ENCODE results near the gene UQCC2.

Gene UQCC2

GRCh38 chr6:33672808-33673207 is 38.7 kb downstream of the UQCC2 start:
- DNase-seq, result no peak

- no peak for DNase-seq
These were observed 39.8 kb downstream of the UQCC2 start for GRCh38 chr6:33671744-33672072.

DNA sequence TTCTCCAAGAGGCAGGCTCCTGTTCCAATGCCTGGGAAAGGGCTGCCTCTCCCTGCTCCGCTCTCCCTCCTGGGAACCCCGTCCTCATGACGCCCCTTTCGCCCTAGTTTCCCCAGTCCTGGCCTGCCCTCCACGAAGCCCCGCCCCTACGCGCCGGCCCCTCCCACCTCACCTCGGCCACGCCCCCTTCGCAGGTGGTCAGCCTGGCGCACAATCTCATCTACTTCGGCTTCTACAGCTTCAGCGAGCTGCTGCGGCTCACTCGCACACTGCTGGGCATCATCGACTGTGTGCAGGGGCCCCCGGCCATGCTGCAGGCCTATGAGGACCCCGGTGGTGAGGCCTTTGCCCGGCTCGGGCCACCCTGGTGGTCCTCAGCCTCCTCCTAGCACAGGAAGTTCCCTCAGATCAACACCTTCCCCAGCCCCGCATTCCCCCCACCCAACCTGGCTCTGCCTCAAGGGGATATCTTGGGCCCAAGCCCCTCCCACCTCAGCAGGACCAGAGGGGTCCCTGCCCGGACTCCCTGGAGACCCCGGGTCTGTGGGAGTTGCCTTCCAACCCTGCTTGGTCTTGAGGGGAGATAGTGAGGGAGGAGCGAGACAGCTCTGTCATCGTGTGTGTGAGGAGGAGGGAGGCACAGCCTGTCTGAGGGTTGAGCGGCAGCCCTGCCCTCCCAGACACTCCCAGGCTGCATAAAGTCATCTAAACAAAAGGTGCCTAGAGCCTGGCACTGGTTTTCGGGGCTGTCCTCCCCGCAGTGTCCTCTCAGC is 40.3 kb downstream of the UQCC2 start:
- DNase-seq, result no peak

GRCh38 chr6:33670086-33670660 is 41.3 kb downstream of the UQCC2 start:
- DNase-seq, result no peak

DNA sequence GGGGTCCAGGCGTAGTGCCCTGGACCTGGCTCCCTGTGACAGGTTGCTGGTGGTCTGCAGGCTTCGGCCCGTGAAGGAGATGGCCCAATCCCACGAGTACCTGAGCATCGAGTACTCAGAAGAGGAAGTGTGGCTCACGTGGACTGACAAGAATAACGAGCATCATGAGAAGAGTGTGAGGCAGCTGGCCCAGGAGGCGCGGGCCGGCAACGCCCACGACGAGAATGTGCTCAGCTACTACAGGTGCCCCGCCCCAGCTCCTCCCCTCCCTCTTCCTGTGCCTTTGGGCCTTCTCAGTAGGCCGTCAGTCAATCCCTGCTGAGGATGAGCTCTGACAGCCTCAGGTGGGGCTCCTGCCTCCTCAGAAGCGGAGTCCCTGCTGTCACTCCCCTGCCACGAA is 42.6 kb downstream of the UQCC2 start:
- DNase-seq, result peak; percentile 15 to 76 (median 44)

DNA sequence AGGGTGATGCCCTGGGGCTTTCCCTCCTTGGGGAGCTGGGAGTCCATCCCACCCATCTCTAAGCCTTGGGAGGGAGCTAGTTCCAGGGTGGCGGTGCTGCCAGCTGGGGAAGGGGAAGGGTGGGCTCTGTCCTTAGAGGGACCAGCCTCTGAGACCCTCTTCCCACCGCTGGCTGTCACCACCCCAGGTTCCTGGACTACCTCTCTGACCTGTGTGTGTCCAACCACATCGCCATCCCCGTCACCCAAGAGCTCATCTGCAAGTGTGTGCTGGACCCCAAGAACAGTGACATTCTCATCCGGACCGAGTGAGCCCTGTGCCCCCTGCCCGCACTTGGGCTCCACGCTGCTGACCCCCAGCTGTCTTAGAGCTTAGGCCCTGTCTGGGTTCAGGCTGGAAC is 43.2 kb downstream of the UQCC2 start:
- no peak for DNase-seq

DNA sequence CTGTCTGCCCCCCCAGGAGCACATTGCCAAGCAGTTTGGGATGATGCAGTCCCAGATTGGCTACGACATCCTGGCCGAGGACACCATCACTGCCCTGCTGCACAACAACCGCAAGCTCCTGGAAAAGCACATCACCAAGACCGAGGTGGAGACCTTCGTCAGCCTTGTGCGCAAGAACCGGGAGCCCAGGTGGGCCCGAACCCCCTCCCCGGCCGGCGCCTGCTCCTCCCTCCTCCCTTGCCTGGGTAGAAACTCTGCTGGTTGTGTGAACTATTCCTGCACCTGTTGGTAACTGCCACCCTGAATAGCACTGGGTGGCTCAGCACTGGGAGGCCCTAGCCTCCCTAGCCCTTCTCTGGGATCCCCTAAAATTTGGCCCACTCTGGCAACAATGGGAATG is 43.7 kb downstream of the UQCC2 start:
- no peak for DNase-seq

- no peak for DNase-seq
These were observed 44.4 kb downstream of the UQCC2 start for GRCh38 chr6:33667072-33667471.

DNA sequence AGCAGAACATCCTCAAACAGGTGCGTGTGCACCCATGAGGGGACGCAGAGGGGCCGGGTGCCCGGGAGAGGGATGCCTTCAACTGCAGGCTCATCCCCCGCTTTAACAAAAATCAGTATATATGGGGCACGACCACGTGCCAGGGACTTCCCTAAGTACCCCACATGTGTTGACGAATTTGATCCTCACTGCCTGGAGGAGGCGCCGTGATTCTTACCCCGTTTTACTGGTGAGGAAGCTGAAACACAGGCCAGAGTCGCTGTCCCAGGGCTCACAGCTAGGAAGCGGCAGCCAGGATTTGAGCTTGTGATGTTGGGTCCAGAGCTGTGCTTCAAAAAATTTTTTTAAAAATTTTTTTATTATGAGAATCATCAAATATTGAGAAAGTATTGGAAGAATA is 45.5 kb downstream of the UQCC2 start:
- DNase-seq, result no peak

DNA sequence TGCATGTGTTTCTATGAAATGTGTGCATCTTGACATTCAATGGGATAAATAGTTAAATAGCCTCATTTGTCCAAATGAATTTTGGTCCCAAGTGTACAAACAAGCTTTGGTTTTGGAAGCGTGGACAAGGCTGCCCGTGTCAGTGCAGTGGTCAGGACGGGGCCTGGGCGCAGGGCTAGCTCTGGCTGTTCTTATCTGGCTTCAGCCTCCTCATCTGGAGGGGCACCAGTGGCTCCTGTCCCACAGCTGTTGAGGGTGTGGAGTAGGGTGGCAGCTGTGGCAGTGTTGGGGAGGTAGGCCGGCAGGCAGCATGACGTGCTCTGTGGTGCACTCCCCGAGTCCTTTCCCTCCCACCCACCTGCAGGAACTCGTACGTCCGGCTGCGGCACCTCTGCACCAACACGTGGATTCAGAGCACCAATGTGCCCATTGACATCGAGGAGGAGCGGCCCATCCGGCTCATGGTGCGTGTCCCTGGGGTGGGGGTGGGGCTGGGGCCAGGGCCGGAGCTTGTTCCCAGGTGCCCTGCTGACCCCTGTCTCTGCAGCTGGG is 46.9 kb downstream of the UQCC2 start:
- DNase-seq, result no peak

DNA sequence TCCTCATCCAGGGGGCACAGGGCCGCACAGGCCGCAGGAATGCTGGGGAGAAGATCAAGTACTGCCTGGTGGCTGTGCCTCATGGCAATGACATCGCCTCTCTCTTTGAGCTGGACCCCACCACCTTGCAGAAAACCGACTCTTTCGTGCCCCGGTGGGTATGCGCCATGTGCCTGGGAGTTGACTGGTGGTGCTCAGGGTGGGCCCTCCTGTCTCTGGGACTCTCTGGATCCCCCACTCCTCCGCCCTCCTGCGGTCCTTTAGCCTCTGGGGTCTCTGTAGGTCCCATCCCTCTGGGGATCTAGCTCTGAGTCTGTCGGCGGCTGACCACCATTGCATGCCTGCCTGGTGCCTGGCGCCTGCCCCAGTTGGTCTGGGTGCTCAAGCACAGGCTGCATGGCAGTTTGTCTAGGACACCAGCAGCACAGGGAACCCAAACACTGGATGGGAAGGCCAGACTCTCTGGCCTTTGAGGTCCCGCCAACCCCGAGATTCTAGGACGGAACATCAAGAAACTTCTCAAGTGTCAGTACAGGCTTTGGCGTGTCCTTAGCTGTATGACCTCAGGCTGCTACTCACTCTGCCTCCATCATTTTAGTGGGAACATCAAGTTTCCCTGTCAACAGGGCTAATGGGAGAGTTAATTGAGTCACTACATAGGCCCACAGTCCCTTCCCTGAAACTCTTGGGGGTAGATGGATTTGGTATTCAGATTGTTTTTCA is 47.6 kb downstream of the UQCC2 start:
- DNase-seq, result no peak

- no peak for DNase-seq
These were observed 48.5 kb downstream of the UQCC2 start for GRCh38 chr6:33663028-33663427.

DNA sequence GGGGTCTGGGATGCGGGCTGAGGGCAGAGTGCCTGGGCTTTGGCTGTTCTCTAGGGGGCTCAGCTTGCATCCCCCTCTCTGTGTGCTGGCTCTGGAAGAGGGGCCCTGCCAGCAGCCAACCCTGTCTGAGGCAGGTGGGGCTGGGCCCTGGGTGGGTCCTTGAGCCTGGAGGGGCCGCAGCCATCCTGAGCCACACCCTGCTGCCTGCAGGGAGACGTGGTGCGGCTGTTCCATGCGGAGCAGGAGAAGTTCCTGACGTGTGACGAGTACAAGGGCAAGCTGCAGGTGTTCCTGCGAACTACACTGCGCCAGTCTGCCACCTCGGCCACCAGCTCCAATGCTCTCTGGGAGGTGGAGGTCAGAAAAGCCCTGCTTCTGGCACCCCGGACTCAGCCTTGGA is 49.2 kb downstream of the UQCC2 start:
- DNase-seq, result no peak

DNA sequence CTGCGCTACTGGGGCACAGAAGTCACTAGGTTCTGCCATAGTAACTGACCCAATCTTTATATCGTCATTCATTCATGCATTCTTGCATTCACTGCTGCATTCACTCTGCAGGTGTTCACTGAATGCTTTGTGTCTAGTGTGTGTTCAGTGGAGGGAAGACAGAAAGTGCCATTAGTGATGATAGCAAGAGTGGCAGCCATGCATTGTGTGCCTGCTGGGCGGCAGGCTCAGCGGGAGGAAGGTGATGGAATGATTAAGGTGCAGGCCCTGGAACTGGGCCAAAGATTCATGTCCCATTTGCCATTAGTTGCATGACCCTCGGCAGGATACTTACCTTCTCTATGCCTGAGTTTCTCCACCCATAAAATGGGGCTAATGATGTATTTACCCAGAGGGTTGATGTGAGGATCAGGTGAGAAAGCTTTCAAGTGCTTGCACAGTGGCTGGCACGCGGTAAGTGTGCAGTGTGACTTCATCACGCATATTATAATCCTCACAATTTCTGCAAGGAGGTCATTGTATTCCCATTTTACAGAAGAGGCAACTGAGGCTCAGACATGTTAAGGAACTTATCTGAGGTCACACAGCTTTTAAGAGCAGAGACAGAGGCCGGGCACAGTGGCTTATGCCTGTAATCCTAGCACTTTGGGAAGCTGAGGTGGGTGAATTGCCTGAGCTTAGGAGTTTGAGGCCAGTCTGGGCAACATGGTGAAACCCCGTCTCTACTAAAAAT is 50.2 kb downstream of the UQCC2 start:
- DNase-seq, result no peak

GRCh38 chr6:33659986-33660385 is 51.5 kb downstream of the UQCC2 start:
- no peak for DNase-seq

- DNase-seq, result no peak
These were observed 52.4 kb downstream of the UQCC2 start for GRCh38 chr6:33658982-33659689.

DNA sequence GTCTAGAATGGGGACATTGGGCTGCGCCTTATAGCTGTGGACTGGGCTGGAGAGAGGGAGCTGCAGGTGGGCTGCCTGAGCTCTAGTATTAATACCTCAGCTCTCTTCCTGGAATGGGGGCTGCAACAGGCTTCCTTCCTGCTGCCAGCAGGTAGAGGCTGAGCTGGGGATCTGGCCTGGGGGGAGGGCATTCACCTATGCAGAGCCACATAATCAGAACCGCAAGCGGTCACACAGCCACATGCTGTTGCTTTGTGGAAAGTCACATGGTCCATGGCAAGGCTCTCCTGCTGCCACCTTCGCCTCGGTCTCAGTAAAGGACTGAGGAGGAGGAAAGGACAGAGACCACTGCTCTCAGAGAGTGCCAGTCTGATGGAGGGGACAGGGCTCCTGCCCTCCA is 54.7 kb downstream of the UQCC2 start:
- DNase-seq, result no peak

- DNase-seq, result no peak
These were observed 56.5 kb downstream of the UQCC2 start for GRCh38 chr6:33654831-33655554.

DNA sequence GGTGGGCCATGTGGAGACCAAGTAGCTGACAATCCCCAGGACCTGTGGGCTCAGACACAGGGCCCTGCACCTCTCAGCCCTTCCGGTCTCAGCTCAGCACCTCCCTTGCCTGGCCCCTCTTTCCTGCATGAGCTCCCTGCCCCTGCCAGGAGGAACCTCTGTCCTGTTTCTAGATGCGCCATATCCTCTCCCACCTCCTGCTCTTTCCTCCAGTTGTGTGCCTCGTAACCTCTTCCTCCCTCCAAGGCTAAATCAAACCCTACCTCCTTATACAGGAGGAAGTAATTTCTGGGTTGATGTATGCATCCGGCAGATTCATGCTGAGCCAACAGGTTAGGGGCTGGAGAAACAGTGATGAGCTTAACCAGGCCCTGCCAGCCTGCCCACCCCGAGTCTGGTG is 59.5 kb downstream of the UQCC2 start:
- DNase-seq, result no peak

DNA sequence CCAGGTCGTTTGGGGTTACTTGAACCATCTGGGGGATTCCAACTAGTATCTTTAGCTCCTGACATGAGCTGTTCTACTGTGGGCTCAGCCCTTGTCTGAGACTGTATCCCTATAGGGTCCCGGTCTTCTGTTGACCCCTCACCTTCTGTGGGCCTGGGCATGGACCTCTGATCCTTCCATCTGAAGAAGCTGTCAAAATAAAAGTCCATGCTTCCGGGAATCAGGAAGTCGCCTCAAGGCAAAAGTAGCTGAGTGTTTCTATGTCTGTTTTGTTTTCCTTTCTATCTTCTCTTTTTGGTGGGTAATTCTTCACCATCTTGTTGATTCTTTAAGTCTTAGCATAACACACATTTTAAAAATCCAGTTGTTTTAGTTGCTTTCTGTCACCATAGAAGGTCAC is 60.1 kb downstream of the UQCC2 start:
- DNase-seq, result no peak
